Measurements from ENCODE around the gene MUTYH. TPM values are rescaled to one million over a fixed set of nuclear protein-coding genes. Genes with fewer than 3 reads are reported as not detected.

The MUTYH gene
- total RNA-seq = 10 to 100 TPM in 2 of 4 donors, 1 to 10 TPM in 2; 6.4 to 17.0 (median 10.3) TPM

DNA sequence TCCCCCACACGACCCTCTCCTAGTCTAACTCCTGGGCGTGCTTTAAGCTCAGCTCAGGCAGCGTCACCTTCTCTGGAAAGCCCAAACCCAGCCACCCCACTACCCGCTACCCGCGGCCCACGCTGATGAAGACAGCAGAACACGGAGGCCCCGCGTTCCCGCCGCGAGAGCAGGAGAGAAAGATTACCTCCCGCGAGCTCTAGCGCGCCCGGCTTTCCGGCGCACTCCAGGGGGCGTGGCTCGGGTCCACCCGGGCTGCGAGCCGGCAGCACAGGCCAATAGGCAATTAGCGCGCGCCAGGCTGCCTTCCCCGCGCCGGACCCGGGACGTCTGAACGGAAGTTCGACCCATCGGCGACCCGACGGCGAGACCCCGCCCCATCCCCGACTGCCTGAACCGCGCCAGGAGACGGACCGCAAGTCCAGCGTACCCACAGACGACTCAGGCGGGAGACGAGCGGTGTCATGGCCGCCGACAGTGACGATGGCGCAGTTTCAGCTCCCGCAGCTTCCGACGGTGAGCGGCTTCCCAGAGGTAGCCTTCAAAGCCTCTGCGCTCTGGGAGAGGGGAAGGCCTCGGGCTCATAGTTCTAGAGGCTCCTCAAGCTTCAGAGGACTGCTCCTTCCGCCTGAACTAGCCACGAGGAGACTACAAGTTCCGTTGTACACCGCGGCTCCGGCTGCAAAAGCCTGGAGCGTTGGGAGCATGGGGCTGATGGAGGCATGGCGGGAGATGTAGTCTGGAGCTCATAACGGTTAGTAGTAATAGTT is at the start of gene MUTYH, which contains the start of gene TOE1:
MUTYH (minus strand) TSS at position 652 of the 770 bp plus-strand sequence. CDS start 5,935 bp downstream, outside the sequence.
TOE1 (plus strand) TSS at position 382 of the 770 bp plus-strand sequence; CDS start at position 465, 83 bp downstream.
- TF ChIP-seq, protein P1, sequence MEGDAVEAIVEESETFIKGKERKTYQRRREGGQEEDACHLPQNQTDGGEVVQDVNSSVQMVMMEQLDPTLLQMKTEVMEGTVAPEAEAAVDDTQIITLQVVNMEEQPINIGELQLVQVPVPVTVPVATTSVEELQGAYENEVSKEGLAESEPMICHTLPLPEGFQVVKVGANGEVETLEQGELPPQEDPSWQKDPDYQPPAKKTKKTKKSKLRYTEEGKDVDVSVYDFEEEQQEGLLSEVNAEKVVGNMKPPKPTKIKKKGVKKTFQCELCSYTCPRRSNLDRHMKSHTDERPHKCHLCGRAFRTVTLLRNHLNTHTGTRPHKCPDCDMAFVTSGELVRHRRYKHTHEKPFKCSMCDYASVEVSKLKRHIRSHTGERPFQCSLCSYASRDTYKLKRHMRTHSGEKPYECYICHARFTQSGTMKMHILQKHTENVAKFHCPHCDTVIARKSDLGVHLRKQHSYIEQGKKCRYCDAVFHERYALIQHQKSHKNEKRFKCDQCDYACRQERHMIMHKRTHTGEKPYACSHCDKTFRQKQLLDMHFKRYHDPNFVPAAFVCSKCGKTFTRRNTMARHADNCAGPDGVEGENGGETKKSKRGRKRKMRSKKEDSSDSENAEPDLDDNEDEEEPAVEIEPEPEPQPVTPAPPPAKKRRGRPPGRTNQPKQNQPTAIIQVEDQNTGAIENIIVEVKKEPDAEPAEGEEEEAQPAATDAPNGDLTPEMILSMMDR (IDR thresholded peaks at IDR 0.05; ENCODE audit: low read depth) = no peak

DNA sequence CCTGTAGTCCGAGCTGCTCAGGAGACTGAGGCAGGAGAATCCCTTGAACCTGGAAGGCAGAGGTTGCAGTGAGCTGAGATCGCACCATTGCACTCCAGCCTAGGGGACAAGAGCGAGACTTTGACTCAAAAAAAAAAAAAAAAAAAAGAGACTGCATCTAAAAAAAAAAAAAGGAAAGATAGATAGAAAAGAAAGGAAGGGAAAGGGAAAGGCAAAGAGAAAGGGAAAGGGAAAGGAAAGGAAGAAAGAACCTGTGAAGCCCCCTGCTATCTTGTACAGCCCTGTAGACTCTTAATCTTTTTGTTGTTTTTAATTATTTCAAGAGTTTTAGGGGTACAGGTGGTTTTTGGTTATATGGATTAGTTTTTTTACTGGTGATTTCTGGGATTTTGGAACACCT is 46.0 kb upstream of the MUTYH start:
- TF ChIP-seq, protein P1 (IDR thresholded peaks at IDR 0.05; ENCODE audit: low read depth) = no peak

DNA sequence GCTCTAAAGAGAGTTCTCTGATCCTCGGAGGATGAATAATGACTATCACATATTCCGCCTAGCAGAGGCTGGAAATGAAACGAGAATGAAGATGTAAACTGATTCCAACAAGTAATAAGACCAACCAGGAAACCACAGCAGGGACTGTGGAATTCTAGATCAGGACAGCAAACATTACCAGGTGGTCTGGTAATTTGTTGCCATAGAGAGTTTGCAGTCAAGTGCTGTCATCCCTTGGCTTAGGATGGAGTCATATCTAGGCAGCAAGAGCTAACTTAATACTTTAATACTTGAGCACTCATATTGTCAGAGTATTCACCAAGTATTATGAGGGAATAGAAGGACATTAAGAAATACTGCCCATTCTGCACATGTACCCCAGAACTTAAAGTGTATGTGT is 45.1 kb upstream of the MUTYH start:
- TF ChIP-seq, protein P1 (IDR thresholded peaks at IDR 0.05; ENCODE audit: low read depth) = no peak

DNA sequence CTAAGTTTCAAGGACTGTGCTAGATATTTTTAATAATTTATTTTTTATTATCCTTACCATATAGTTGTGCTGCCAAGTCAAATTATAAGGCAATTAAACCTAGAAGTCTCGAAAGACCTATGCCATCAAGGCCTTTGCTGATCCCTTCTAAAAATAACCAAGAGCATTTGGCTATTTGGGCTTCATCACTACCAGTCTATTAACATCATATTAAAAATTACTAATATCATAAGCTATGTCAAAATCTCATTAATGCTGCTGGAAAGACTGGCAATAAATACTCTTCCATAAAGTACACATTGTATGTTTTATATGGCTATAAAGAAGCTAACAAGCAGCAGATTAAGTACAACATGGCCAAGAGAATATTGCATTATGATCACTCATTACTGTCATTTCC is 43.0 kb upstream of the MUTYH start:
- TF ChIP-seq, protein P1 (IDR thresholded peaks at IDR 0.05; ENCODE audit: low read depth) = no peak

DNA sequence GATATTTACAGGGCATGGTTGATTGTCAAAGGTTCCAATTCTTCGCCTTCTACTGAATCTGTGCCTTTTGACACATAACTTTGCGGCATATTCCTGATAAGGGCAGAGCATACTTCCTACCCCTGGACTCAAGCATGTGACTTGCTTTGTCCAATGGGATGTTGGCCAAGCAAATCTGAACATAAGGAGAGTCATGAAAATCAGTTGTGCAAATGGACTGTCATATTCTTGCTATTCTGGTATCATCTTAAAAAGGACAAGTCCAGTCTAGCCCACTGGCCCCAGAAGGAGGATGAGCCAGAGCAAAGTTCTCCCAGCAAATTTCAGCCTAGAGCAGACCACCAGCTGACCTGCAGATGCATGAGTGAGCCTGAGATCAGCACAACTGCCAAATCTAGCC is 41.0 kb upstream of the MUTYH start:
- TF ChIP-seq, protein P1 (IDR thresholded peaks at IDR 0.05; ENCODE audit: low read depth) = no peak

DNA sequence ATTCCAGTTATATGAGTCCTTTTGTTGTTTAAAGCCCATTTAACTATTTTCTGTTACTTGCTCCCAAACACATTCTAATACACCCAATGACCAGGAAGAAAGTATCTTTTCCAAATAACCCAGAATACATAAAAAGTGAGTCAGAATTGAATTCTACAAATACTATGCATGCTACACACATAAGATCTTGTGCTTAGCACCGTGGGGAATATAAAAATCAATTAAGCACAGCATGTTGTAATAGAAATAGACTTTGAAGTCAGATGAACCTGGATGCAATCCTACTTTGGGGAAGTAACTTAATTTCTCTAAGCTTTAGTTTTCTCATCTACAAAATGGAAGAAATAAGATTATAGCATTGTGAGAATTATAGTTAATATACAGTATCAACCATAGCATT is 40.5 kb upstream of the MUTYH start:
- TF ChIP-seq, protein P1 (IDR thresholded peaks at IDR 0.05; ENCODE audit: low read depth) = no peak

DNA sequence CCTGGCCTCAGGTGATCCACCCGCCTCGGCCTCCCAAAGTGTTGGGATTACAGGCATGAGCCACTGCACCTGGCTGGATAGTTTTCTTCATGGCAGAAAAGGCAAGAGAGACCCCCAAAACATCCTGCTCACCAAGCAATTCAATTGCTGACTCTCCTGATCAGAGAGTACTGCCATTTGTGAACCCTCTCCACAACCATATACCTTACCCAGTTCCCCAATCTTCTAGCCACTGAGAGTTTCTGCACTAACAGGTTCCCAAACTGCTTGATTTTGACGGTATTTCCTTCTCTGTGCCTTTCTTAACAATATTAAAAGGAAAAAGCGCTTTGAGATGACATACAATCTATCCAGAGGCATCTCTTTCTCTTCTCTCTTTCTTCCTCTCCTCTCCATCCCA is 39.9 kb upstream of the MUTYH start:
- TF ChIP-seq, protein P1 (IDR thresholded peaks at IDR 0.05; ENCODE audit: low read depth) = no peak

All from subcutaneous adipose tissue (tissue), 4 donors.